ENCODE data around the gene ACOXL.
"Not testable (repeated sequence)": the region's sequence is repeated elsewhere in the genome, so short reads cannot be mapped to it uniquely, and the experiment has no call there.

The ACOXL gene

GRCh38 chr2:110732422-110733413 is at the start of gene ACOXL:
Gene ACOXL (plus strand): TSS chr2:110732573. CDS start chr2:110768390, 35,817 bp downstream.
- DNase-seq = no peak

GRCh38 chr2:110682872-110683271 is 49.5 kb upstream of the ACOXL start:
- DNase-seq = no peak

GRCh38 chr2:110687775-110688484 is 44.4 kb upstream of the ACOXL start:
- not testable (repeated sequence) for DNase-seq

- DNase-seq = no peak
These were observed 43.7 kb upstream of the ACOXL start for GRCh38 chr2:110688594-110689091.

GRCh38 chr2:110690083-110690965 is 42.0 kb upstream of the ACOXL start:
- no peak for DNase-seq

- DNase-seq = no peak
These were observed 40.6 kb upstream of the ACOXL start for GRCh38 chr2:110691612-110692258.

- DNase-seq = not testable (repeated sequence)
These were observed 37.1 kb upstream of the ACOXL start for GRCh38 chr2:110695146-110695898.

- not testable (repeated sequence) for DNase-seq
These were observed 34.1 kb upstream of the ACOXL start for GRCh38 chr2:110698253-110698652.

- DNase-seq = no peak
These were observed 29.6 kb upstream of the ACOXL start for GRCh38 chr2:110702514-110703380.

GRCh38 chr2:110707386-110707965 is 24.9 kb upstream of the ACOXL start:
- DNase-seq = no peak

- DNase-seq = no peak
These were observed 23.9 kb upstream of the ACOXL start for GRCh38 chr2:110708455-110708854.

- no peak for DNase-seq
These were observed 19.6 kb upstream of the ACOXL start for GRCh38 chr2:110712737-110713136.

GRCh38 chr2:110713513-110714362 is 18.6 kb upstream of the ACOXL start:
- no peak for DNase-seq

GRCh38 chr2:110714452-110715224 is 17.7 kb upstream of the ACOXL start:
- no peak for DNase-seq

- no peak for DNase-seq
These were observed 15.3 kb upstream of the ACOXL start for GRCh38 chr2:110716959-110717645.

- DNase-seq = no peak
These were observed 14.6 kb upstream of the ACOXL start for GRCh38 chr2:110717734-110718133.

GRCh38 chr2:110718382-110718781 is 14.0 kb upstream of the ACOXL start:
- no peak for DNase-seq
